DMS153 treated with DMSO at 0.1 percent for 48 hours (cell line): ENCODE data around the gene PTK6.

Experiments used
- DNase-seq: peaks from one replicate; lab custom pipeline; 2025; ENCODE audit not compliant: unreplicated experiment; lab: John Stamatoyannopoulos, UW

PTK6 gene

DNA sequence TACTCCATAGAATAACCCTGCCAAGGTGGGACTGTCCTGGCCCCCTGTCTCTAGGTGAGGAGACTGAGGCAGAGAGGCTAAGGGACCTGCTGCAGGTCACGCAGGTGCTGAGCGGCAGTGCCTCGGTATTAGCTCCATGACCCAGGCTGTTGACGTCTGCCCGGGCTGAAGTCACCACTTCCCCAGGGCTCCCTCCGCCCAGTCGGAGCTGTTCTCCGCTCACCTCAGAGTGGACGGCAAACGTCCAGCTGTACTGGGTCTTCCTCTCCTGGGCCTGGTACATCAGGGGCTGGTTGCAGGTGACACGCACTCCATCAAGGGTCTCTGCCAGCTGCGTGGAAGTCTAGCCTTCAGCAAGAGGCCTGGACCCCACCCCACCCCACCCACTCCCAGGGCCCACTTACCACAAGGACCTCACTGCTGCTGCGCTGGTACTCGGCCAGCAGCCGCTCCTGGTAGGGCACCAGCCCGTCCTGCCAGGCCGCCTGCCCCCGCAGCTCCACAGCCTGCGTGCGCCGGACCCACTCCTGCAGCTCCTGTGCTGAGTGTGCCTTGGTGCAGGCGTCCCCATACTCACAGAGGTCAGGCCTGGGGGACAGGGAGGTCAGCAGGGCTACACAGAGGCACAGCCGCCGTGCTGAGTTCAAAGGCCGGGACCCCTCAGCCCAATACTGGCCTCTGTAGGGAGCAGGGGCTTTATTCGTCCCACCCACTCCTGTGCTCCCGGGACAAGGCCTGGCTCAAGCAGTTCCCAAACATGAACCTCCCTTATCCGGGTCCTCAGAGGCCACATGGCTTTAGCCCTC lies 33.3 kb upstream of the PTK6 start:
- no peak for DNase-seq

GRCh38 chr20:63568986-63569949 lies 32.1 kb upstream of the PTK6 start:
- no peak for DNase-seq

DNA sequence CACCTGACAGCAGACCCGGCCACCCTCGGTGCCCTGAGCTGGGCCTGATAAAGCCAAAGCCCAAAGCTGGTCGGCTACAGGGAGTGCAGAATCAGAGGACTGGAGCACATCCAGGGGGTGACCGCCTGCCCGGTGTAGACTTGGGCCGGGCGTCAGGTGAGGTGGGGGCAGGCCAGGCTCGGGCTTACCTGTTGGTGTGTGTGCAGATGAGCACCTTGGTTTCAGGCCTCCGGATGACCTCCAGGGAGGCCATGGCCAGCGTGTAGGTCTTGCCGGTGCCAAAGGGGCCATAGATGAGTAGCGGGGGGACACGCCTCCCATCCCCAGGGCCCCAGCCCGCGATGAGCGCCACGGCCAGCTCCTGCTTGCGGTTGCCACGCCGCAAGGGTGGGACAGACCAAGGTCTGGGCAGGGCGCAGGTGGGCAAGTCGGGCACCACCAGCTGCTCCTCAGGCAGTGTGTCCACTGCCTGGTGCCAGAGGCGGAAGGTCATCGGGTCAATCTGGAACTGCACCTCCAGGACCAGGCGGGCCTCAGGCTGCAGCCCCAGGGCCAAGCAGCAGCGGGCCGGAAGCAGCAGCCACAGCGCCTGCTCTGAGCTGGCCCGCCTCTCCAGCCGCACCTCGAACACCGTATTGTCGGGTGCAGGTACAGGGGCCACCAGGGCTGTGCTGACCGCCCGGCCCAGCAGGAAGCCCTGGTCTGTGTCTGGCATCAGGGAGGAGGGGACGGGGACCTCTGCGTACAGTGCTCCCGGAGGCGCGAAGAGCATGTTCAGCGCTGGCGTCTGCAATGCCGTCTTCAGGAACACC lies 31.2 kb upstream of the PTK6 start:
- DNase-seq: no peak

- no peak for DNase-seq
Measured at GRCh38 chr20:63567386-63568169, 30.4 kb upstream of the PTK6 start.

DNA sequence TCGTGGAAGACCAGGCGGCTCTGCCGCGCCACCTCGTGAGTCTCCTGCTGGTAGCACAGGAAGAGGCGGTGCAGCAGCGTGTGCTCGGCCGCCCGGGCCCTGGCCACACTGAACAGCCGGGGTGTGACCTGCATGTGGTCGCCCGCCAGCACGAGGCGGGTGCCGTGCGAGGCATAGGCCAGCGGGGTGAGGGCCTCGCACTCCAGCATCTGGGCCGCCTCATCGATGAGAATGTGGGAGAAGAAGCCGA lies 29.9 kb upstream of the PTK6 start:
- DNase-seq: no peak

GRCh38 chr20:63566395-63567135 lies 29.4 kb upstream of the PTK6 start:
- no peak for DNase-seq

GRCh38 chr20:63565699-63566335 lies 28.6 kb upstream of the PTK6 start:
- DNase-seq: no peak

DNA sequence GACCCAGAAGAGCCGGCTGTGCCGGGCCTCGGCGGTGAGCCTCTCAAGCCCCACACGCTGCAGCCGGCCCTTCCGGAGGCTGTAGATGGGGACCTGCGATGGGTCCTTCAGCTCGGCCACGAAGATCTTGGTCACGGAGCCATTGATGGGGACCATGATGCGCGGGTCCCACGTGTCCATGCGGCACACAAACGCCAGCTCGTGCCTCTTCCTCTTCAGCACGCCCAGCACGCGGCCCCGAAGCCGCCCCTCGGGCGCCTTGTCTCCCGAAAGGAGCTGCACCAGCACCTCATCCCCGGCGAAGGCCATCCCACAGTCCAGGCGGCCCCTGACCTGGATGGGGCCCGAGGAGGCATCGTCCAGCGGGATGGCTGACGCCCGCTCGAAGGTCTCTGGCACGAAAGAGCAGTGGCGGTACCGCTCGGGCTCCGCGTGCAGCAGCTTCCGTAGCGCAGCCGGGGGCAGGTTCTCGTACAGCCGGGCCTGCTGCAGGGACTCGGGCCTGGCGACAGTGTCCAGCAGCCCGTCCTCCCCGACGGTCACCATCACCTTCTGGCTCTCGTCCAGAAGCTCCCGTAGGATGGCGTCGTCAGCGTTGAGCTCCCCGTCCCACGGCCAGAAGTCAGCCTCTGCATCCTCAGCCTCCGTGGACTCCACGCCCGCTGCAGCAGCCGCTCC lies 28.0 kb upstream of the PTK6 start:
- DNase-seq: no peak

GRCh38 chr20:63564036-63564810 lies 27.0 kb upstream of the PTK6 start:
- DNase-seq: no peak

- DNase-seq: no peak
Measured at GRCh38 chr20:63563225-63563935, 26.2 kb upstream of the PTK6 start.

DNA sequence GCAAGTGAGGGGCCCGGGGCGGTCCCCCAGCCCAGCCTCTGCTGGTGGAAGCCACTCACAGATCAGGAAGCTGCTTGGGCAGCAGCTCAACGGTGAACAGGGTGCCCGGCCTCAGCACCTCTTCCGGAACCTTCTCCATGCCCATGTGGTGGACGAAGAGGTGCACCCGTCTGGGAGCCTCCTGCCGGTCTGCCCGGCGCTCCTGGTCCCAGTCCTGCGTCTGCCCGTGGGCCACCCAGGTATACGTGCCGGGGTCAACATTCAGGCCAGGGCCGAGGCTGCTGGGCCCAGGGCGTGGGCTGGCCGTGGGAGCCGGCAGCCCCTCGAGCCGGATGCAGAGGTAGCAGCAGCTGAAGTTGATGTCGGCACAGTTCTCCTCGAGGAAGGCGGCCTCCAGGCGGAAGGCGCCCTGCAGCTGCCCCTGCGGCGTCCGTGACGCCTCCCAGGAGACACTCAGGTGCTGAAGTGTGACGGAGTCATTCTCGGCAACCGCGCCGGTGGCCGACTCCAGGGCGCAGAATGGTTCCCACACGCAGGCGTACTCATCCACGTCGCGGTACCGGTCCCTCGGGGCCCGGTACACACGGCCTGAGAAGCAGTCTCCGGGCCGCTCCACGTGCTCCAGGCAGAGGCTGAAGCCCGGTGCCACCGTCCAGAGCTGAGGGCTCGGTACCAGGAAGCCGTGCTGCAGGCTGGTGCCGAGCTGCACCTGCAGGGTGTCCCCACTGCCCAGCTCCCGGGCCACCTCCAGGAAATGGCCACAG lies 25.5 kb upstream of the PTK6 start:
- no peak for DNase-seq

DNA sequence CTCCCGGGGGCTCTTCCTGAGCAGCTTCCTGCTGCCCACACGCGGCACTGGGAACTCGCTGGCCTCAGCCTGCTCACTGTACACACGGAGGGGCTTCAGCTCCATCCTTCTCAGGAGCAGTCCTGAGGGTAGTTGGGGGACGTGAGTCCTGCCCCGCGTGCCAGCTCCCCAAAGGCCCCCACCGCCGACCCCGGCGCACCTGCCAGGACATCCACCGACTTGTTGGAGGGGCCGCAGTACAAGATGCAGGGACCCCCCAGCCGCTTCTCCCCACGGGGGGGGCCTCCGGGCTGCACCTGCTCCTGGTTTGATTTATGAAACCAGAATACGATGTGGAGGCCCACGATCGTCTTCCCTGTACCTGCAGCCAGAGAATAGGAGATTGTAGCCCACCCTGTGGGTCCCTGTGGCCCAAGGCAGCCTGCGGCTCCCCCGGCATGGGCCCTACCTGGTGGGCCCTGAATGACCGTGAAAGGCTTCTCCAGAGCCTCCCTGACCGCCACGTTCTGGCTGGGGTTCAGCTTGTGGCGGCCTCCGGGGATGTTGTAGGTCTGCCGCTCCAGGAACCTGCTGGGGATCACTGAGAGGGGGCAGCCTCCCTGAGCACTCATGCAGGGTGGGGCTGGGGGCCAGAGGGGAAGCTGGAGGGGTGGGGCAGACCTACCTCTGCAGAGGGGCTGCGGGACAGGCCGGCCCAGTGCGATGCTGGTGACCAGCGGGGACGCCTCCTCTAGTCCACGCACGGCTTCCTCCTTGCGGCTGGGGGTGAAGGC lies 24.6 kb upstream of the PTK6 start:
- DNase-seq: no peak

DNA sequence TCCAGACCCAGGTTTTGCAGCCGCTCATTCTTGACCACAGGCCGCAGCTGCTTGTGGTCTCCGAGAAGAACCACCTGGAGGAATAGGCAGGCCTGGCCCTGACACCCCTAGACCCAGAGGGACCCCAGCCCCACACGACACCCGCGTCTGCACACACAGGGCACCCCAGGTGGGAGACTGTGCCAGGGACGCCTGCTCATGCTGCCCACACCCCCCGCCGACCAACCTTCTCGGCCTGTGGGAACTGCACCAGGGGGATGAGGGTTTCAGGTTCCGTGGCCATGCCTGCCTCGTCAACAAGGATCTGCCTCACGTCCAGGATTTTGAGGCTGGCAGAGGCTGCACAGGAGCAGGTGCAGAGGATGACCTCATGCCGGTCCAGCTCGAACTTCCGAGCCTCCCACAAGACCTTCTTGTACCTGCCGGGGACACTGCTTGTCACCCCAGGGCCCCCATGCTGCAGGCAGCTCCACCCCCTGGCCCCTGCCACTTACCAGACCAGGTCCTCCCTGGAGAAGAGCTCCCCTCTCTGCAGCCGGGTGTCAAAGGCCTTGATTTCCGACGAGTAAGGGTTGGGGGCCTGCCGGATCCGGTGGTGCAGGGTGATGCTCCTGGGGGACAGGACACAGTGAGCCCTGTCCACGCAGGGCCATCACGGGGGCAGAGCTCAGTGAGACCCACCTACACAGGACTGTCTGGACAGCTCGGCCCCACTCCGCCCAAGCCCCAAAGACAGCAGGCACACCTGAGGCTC lies 23.9 kb upstream of the PTK6 start:
- DNase-seq: no peak

- no peak for DNase-seq
Measured at GRCh38 chr20:63560333-63560805, 23.2 kb upstream of the PTK6 start.
